Astrocyte of the spinal cord (primary cell): ENCODE measurements around the gene MED13L.
A peak's percentile ranks its signal among the peaks of the same experiment; 100 is the strongest.

Experiments
- DNase-seq: peaks from one replicate; pipeline ENCODE4 v3.0.0; 2011; ENCODE audit warnings: low read depth, low spot score
- H3K4me3 ChIP-seq: 2 replicates; pipeline ENCODE4 v1.5.1; 2011; ENCODE audit warnings: low read depth, mild to moderate bottlenecking, low read length, moderate library complexity
- in situ Hi-C: cut with HindIII; loops from 2 replicates; pipeline ENCODE4 v1.10.0; 2017; ENCODE audit warnings: low sequenced_read_pairs
- TF ChIP-seq, protein P1 (sequence below): IDR thresholded peaks from 2 replicates; pipeline ENCODE4 v1.5.1; 2012; ENCODE audit warnings: low read depth, mild to moderate bottlenecking, low read length, inconsistent platforms

The MED13L gene

DNA sequence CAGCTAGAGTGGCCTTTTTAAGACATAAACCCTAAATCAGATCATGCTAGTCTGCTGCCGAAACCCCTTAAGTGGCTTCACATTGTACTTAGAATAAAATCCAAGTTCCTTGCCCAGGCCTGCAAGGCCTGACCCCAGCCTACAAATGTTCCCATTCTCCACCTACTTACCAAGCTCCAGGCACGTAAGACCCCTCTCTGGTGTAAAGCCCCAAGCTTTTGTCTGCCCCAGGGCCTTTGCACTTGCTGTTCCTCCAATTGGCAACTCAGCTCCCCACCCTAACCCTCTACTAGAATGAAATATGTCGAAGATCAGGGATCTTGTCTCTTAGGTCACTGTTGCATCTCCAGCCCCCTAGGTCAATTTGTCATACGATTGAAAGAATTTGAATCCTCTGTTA lies 27.1 kb upstream of the MED13L start:
- in situ Hi-C loops = no loop called here
- no peak overlapping the region for H3K4me3 ChIP-seq
- DNase-seq = no peak
- TF ChIP-seq, protein P1, sequence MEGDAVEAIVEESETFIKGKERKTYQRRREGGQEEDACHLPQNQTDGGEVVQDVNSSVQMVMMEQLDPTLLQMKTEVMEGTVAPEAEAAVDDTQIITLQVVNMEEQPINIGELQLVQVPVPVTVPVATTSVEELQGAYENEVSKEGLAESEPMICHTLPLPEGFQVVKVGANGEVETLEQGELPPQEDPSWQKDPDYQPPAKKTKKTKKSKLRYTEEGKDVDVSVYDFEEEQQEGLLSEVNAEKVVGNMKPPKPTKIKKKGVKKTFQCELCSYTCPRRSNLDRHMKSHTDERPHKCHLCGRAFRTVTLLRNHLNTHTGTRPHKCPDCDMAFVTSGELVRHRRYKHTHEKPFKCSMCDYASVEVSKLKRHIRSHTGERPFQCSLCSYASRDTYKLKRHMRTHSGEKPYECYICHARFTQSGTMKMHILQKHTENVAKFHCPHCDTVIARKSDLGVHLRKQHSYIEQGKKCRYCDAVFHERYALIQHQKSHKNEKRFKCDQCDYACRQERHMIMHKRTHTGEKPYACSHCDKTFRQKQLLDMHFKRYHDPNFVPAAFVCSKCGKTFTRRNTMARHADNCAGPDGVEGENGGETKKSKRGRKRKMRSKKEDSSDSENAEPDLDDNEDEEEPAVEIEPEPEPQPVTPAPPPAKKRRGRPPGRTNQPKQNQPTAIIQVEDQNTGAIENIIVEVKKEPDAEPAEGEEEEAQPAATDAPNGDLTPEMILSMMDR = no peak

DNA sequence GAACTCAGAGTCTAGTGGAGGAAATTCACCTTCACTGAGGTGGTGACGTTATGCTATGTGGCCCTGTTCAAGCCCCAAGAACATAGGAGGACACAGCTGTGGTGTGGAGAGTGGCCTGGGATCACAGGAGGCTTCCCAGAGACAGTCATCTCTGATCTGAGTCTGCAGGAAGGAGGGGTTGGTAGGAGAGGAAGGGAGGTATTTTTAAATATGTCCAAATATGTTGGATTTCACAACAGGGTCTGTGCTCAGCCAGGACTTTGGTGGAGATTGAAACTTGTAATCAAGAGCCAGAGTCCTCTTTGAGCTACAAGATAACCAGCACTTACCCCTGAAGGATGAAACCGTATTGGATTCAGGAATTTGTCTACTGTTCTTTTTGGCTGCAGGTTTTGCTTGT lies 26.4 kb upstream of the MED13L start:
- TF ChIP-seq, protein P1 = no peak
- no peak for DNase-seq
- H3K4me3 ChIP-seq = no peak overlapping the region
- in situ Hi-C loops = no loop called here

DNA sequence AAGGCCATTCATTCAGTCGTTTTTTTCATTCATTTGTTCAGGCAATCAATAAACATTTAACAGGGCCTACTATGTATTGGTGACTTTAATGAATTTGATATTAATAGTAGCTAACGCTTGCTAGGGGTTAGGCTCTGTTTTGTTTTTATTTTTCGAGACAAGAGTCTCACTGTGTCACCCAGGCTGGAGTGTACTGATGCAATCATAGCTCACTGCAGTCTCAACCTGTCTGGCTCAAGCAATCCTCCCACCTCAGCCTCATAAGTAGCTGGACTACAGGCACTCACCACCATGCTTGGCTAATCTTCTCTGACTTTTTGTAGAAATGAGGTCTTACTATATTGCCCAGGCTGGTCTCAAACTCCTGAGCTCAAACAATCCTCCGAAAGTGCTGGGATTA lies 25.6 kb upstream of the MED13L start:
- TF ChIP-seq, protein P1 = no peak
- no peak for DNase-seq
- H3K4me3 ChIP-seq = no peak overlapping the region
- in situ Hi-C loops = no loop called here

DNA sequence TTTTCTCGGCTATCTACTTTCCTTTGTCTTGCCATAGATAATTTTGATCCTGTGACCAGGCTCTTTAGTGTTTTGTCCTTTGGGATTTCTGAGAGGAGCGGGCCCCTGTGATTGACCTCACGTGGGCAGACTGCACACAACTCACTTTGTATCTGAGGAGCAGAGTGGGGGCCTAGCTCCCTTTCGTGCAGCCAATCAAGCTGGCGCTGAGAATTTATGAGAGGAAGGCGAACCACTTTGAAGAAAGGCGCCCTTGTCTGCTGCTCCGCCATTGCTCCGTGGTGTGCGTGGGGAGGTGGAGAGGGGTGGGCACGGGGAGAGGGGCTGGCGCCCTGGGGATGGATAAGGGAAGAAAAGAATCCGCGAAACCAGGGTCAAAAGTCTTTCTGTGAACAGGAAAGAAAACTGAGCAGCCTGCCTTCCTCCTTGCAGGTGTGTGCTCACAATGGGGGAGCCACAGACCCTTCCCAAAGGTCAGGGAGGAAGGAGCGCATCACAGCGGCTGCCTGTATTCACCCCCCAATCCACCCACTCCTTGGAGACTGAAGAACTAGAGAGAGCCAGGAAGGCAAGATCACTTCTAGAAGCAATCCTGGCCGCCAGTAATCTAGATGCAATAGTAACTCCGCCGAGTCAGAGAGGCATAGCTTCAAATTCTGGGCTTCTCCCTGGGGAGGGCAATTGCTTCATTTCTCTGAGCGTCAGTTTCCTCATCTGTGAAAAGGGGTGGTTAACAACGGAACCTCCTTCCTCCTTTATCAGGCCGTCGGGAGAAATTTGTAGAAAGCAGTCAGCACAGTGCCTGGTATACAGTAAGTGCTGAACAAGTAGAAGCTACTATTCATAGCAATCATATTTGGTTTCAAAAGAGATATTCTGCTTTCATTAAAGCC lies 24.9 kb upstream of the MED13L start:
- TF ChIP-seq, protein P1 = no peak

DNA sequence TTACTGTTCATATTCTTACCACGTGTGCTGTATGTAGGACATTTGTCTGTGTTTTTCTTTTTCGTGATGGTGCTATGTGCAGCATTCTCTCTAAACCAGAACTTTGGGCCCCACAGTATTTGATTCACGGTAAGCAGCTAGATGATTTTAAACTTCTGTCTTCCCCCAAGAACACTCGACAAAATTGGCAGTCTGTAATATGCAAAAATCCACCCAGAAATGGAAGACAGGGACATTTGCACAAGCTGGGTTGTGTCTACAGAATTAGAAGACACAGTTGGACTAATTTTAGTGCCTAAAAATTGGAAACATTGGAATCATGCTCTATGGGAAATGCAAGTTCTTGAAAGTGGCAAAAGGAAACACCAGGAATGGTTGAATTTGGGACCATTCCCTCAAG lies 24.1 kb upstream of the MED13L start:
- in situ Hi-C loops = no loop called here
- TF ChIP-seq, protein P1 = no peak
- no peak overlapping the region for H3K4me3 ChIP-seq
- no peak for DNase-seq

More for the DNA sequence above, 24.9 kb upstream of the MED13L start:
- H3K4me3 ChIP-seq = no peak overlapping the region
- in situ Hi-C loops = no loop called here
- DNase-seq = no peak

DNA sequence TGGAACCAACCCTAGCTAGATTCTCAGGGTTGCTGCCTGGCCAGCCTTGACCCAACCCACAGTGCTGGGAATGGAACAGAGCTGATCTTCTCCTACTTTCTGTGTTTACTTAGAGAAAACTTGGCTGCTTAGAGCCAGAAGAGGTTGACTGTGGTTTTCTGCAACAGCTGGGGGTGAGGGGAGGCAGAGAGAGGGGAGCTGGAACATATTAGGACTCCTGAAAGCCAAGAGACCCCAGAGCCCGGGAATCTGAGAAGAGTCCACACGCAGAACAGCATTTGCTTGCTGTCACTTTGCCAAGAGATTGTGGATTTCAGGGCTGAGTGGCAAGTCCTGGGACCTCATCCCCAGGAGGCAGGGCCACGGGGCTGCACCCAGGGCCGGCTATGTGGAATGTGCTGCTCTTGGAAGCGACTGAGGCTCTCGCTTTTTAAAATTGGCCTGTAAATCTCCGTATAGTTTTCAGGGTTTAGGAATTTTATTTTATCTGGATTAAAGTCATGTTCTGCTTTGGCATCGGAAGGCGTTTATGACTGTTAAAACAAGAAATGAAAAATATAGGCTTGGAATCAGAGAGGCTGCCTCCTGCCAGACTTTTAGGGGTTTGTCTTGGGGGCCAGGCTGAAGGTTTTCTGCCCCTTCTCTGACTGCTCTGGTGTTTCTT lies 22.3 kb upstream of the MED13L start:
- TF ChIP-seq, protein P1 = no peak
- peak; percentile 47 for DNase-seq
- in situ Hi-C loops = no loop called here
- H3K4me3 ChIP-seq = no peak overlapping the region
